Astrocyte (in vitro differentiated cells and primary cell): ENCODE results near the gene FGF12. TPM values are rescaled to one million over a fixed set of nuclear protein-coding genes. Genes with fewer than 3 reads are reported as not detected.

Experiments used
- DNase-seq: peaks from one replicate; pipeline ENCODE4 v3.0.0-alpha.2; 2010; ENCODE audit warnings: low read depth
- FAIRE-seq: peaks from 2 replicates; lab custom pipeline; 2011; peaks lifted over from hg19 to GRCh38; lab: Jason Lieb, UNC
- H2AFZ ChIP-seq: 2 replicates; pipeline ENCODE4 v1.6.0; 2012; ENCODE audit warnings: low read depth, low read length, inconsistent platforms
- H3K27ac ChIP-seq: 2 replicates; pipeline ENCODE4 v1.5.1; 2011; ENCODE audit warnings: low read depth, low read length, inconsistent platforms
- H3K27me3 ChIP-seq: 2 replicates; pipeline ENCODE4 v1.6.0; 2011; ENCODE audit warnings: low read length, inconsistent platforms; ENCODE audit not compliant: insufficient read depth
- H3K36me3 ChIP-seq: 2 replicates; pipeline ENCODE4 v1.5.1; 2011; ENCODE audit warnings: low read length, inconsistent platforms; ENCODE audit not compliant: insufficient read depth
- H3K4me1 ChIP-seq: 2 replicates; pipeline ENCODE4 v1.5.1; 2011; ENCODE audit warnings: low read length, inconsistent platforms; ENCODE audit not compliant: insufficient read depth
- H3K4me2 ChIP-seq: 2 replicates; pipeline ENCODE4 v1.6.0; 2012; ENCODE audit warnings: low read length, inconsistent platforms
- H3K4me3 ChIP-seq: 2 replicates; pipeline ENCODE4 v1.5.1; 2011; ENCODE audit warnings: low read depth, mild to moderate bottlenecking, low read length, inconsistent platforms; ENCODE audit not compliant: insufficient read depth
- H3K79me2 ChIP-seq: 2 replicates; pipeline ENCODE4 v1.6.0; 2012; ENCODE audit warnings: mild to moderate bottlenecking, low read length, inconsistent platforms; ENCODE audit not compliant: insufficient read depth
- H3K9ac ChIP-seq: 2 replicates; pipeline ENCODE4 v1.6.0; 2012; ENCODE audit warnings: mild to moderate bottlenecking, low read length, inconsistent platforms
- H3K9me3 ChIP-seq: 2 replicates; pipeline ENCODE4 v1.5.1; 2012; ENCODE audit warnings: low read depth, mild to moderate bottlenecking, low read length, inconsistent platforms; ENCODE audit not compliant: insufficient read depth
- H4K20me1 ChIP-seq: 2 replicates; pipeline ENCODE4 v1.6.0; 2012; ENCODE audit warnings: low read length, inconsistent platforms; ENCODE audit not compliant: insufficient read depth
- H3K27ac Mint-ChIP-seq: one replicate; pipeline ENCODE4 v1.8.0; 2021; ENCODE audit warnings: mild to moderate bottlenecking, mixed read lengths; ENCODE audit not compliant: unreplicated experiment
- H3K27me3 Mint-ChIP-seq: one replicate; pipeline ENCODE4 v1.8.0; 2021; ENCODE audit warnings: low read depth, mixed read lengths; ENCODE audit not compliant: unreplicated experiment
- H3K36me3 Mint-ChIP-seq: one replicate; pipeline ENCODE4 v1.8.0; 2021; ENCODE audit warnings: low read depth, mixed read lengths; ENCODE audit not compliant: unreplicated experiment
- H3K4me1 Mint-ChIP-seq: one replicate; pipeline ENCODE4 v1.8.0; 2021; ENCODE audit warnings: low read depth, mixed read lengths; ENCODE audit not compliant: unreplicated experiment
- H3K4me3 Mint-ChIP-seq: one replicate; pipeline ENCODE4 v1.8.0; 2021; ENCODE audit warnings: mild to moderate bottlenecking, moderate library complexity, mixed read lengths; ENCODE audit not compliant: unreplicated experiment
- H3K9me3 Mint-ChIP-seq: one replicate; pipeline ENCODE4 v1.8.0; 2021; ENCODE audit warnings: mild to moderate bottlenecking, mixed read lengths; ENCODE audit not compliant: unreplicated experiment
- CTCF ChIP-seq: IDR thresholded peaks from 2 replicates; pipeline ENCODE4 v1.5.1; 2011; ENCODE audit warnings: low read depth, mild to moderate bottlenecking, inconsistent platforms, low read length, moderate library complexity; ENCODE audit not compliant: insufficient read depth
- EZH2 ChIP-seq: IDR thresholded peaks from 2 replicates; pipeline ENCODE4 v1.6.1; 2012; ENCODE audit warnings: mild to moderate bottlenecking, low read length, inconsistent platforms; ENCODE audit not compliant: insufficient read depth
- total RNA-seq: library from RNA; stranded (reverse); gene quantifications from 2 replicates; pipeline ENCODE4 v1.2.1, GENCODE V29; 2021

Gene FGF12
- total RNA-seq, 1 donor from 2014 or later: 1.4 TPM

DNA sequence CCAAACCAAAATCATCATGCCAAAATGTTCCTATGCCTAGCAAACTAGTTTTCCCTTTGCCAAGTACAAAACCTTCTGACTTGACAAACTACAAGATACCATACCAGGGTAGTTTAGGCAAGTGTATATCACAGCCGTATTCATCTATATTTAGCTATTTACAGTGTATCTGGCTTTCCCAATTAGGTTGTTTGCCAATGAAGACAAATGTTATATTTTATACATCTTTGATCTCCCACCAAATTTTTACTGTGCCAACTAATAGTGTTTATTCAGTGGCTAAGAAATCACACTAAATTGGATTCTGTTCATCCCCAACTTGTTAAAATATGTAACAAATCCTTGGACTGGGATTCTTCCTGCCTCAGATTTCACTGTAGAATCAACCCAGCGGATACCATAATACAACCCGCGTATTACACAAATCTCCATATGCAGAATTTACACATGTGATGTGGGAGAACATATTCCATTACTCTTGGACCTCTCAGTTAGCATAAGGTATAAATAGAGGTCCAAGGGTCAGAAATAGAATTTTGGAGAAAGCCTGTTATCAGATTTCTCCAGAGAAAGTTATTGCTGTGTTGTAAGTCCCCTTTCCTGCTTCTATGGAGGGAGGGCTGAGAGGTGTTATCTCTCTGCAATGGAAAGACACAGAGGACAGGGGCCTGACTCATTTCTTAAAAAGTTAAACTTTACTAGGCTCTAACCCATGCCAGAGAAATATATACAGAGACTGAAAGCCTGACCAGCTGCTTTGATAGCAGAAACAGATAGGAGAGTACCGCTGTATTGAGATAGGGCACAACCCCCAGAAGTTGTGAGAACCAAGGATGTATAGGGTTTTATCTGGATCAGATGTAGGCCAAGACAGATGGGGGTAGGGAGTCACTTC, 467.0 kb downstream of the FGF12 start:
- no peaks in the 10 kb centered on the region for H3K79me2 ChIP-seq
- H3K4me1 ChIP-seq: no peaks in the 10 kb centered on the region
- H3K9me3 Mint-ChIP-seq: no peaks in the 10 kb centered on the region
- H3K4me3 ChIP-seq: no peak overlapping the region
- peaks cover 5% of the 10 kb centered on the region for H3K4me1 Mint-ChIP-seq
- DNase-seq: peak; percentile 5
- FAIRE-seq: no peak
- no peak overlapping the region for H3K4me2 ChIP-seq
- H3K27ac ChIP-seq: no peak overlapping the region
- no peak overlapping the region for H3K27ac Mint-ChIP-seq
- H3K27me3 Mint-ChIP-seq: no peaks in the 10 kb centered on the region
- H3K36me3 Mint-ChIP-seq: no peaks in the 10 kb centered on the region
- no peaks in the 10 kb centered on the region for H4K20me1 ChIP-seq
- no peaks in the 10 kb centered on the region for H3K36me3 ChIP-seq
- H3K9me3 ChIP-seq: no peaks in the 10 kb centered on the region
- no peak overlapping the region for H2AFZ ChIP-seq
- H3K9ac ChIP-seq: no peak overlapping the region
- H3K4me3 Mint-ChIP-seq: no peak overlapping the region
- TF ChIP-seq EZH2: no peak
- no peak for TF ChIP-seq CTCF
- no peaks in the 10 kb centered on the region for H3K27me3 ChIP-seq

GRCh38 chr3:192259661-192260060, 467.7 kb downstream of the FGF12 start:
- H3K36me3 ChIP-seq: no peaks in the 10 kb centered on the region
- H2AFZ ChIP-seq: no peak overlapping the region
- H3K79me2 ChIP-seq: no peaks in the 10 kb centered on the region
- no peak overlapping the region for H3K4me2 ChIP-seq
- H3K9me3 Mint-ChIP-seq: no peaks in the 10 kb centered on the region
- H3K36me3 Mint-ChIP-seq: no peaks in the 10 kb centered on the region
- H3K4me3 Mint-ChIP-seq: no peak overlapping the region
- H3K27me3 Mint-ChIP-seq: no peaks in the 10 kb centered on the region
- H3K4me1 Mint-ChIP-seq: peaks cover 5% of the 10 kb centered on the region
- H3K4me1 ChIP-seq: no peaks in the 10 kb centered on the region
- TF ChIP-seq CTCF: no peak
- TF ChIP-seq EZH2: no peak
- no peaks in the 10 kb centered on the region for H3K27me3 ChIP-seq
- H4K20me1 ChIP-seq: no peaks in the 10 kb centered on the region
- H3K9me3 ChIP-seq: no peaks in the 10 kb centered on the region
- no peak overlapping the region for H3K4me3 ChIP-seq
- DNase-seq: peak; percentile 36
- FAIRE-seq: no peak
- H3K27ac ChIP-seq: no peak overlapping the region
- H3K27ac Mint-ChIP-seq: no peak overlapping the region
- H3K9ac ChIP-seq: no peak overlapping the region

GRCh38 chr3:192258721-192259120, 468.6 kb downstream of the FGF12 start:
- no peaks in the 10 kb centered on the region for H3K27me3 ChIP-seq
- H3K27ac ChIP-seq: no peak overlapping the region
- no peaks in the 10 kb centered on the region for H3K79me2 ChIP-seq
- Mint-ChIP-seq H3K4me3 (no peak overlapping the region), H3K27me3 (no peaks in the 10 kb centered on the region), H3K9me3 (no peaks in the 10 kb centered on the region), H3K36me3 (no peaks in the 10 kb centered on the region), H3K27ac (no peak overlapping the region), H3K4me1 (peaks cover 5% of the 10 kb centered on the region)
- DNase-seq (no peak), FAIRE-seq (no peak)
- no peaks in the 10 kb centered on the region for H4K20me1 ChIP-seq
- H2AFZ ChIP-seq: no peak overlapping the region
- no peak for TF ChIP-seq EZH2
- no peak for TF ChIP-seq CTCF
- H3K9ac ChIP-seq: no peak overlapping the region
- H3K36me3 ChIP-seq: no peaks in the 10 kb centered on the region
- no peaks in the 10 kb centered on the region for H3K9me3 ChIP-seq
- H3K4me1 ChIP-seq: no peaks in the 10 kb centered on the region
- no peak overlapping the region for H3K4me2 ChIP-seq
- H3K4me3 ChIP-seq: no peak overlapping the region
